Natural killer cell (primary cell): Measurements from ENCODE around the gene MAB21L2. TPM values are rescaled to one million over a fixed set of nuclear protein-coding genes. Genes with fewer than 3 reads are reported as not detected.

ENCODE experiments used
- ATAC-seq, 3 donors: fragments of 150-1000 bp in 2 of 3; fragments of 200-7000 bp in 1 of 3; cut with Tn5 transposase; 1 replicate in 1 of 3; 2 replicates in 2 of 3; pipeline ENCODE4 v1.10.0; 2021; ENCODE audit warnings: mild to moderate bottlenecking in 2 of 3, moderate library complexity in 2 of 3
- DNase-seq, 2 donors: peaks; one replicate each; pipeline versions ENCODE4 v3.0.0 to v3.0.0-alpha.2; 2013 to 2021; ENCODE audit warnings: mixed read lengths in 1 of 2
- H3K27ac ChIP-seq: one replicate; pipeline ENCODE4 v1.5.1; 2013; ENCODE audit warnings: mild to moderate bottlenecking, low read length
- H3K27me3 ChIP-seq: one replicate; pipeline ENCODE4 v1.6.1; 2013; ENCODE audit warnings: low read length; ENCODE audit not compliant: control insufficient read depth, insufficient read depth
- H3K36me3 ChIP-seq: one replicate; pipeline ENCODE4 v1.6.1; 2013; ENCODE audit warnings: low read length; ENCODE audit not compliant: control insufficient read depth, insufficient read depth
- H3K4me1 ChIP-seq: one replicate; pipeline ENCODE4 v1.6.1; 2013; ENCODE audit warnings: low read length; ENCODE audit not compliant: control insufficient read depth, insufficient read depth
- H3K4me3 ChIP-seq: one replicate; pipeline ENCODE4 v1.5.1; 2013; ENCODE audit warnings: low read length
- H3K9me3 ChIP-seq: one replicate; pipeline ENCODE4 v1.6.1; 2013; ENCODE audit warnings: low read length; ENCODE audit not compliant: control insufficient read depth, insufficient read depth
- H3K27ac Mint-ChIP-seq, 2 donors: one replicate each; pipeline ENCODE4 v1.8.0; 2022; ENCODE audit warnings: mild to moderate bottlenecking in 2 of 2, mixed read lengths in 2 of 2, moderate library complexity in 1 of 2
- H3K27me3 Mint-ChIP-seq, 2 donors: one replicate each; pipeline ENCODE4 v1.8.0; 2022; ENCODE audit warnings: low read depth in 2 of 2, mixed read lengths in 2 of 2
- H3K36me3 Mint-ChIP-seq: one replicate; pipeline ENCODE4 v1.8.0; 2022; ENCODE audit warnings: mixed read lengths
- H3K4me1 Mint-ChIP-seq, 2 donors: one replicate each; pipeline ENCODE4 v1.8.0; 2022; ENCODE audit warnings: mixed read lengths in 2 of 2
- H3K4me3 Mint-ChIP-seq: one replicate; pipeline ENCODE4 v1.8.0; 2022; ENCODE audit warnings: mild to moderate bottlenecking, moderate library complexity, mixed read lengths
- H3K9me3 Mint-ChIP-seq, 2 donors: one replicate each; pipeline ENCODE4 v1.8.0; 2022; ENCODE audit warnings: mixed read lengths in 2 of 2
- CTCF ChIP-seq: fragments of 200-600 bp; IDR thresholded peaks from one replicate; pipeline ENCODE4 v1.8.0; 2022; ENCODE audit warnings: antibody characterized with exemption
- WGBS: methylation state at CpG from one replicate; pipeline ENCODE4 v1.1.7; 2013; ENCODE audit warnings: missing lambda C conversion rate; ENCODE audit not compliant: insufficient coverage; 5-methylcytosine and 5-hydroxymethylcytosine counted together
- intact Hi-C: fragments of 100-400 bp; cut with micrococcal nuclease; formaldehyde crosslinking; loops from one replicate; pipeline ENCODE4 v1.14.2; 2022
- total RNA-seq, 4 donors: library from RNA; stranded (reverse); fragments of 120-200 nt in 1 of 4; gene quantifications; one replicate each; pipeline versions ENCODE4 v1.2.3 to v1.2.4, GENCODE V29; 2013 to 2022

MAB21L2 gene
- total RNA-seq, 3 donors from 2014 or later (not counting 1 experiment from before 2014, with no cell fraction given) = not detected

- Histone ChIP-seq H3K36me3 (peaks cover 5% of the 10 kb centered on the region), H3K27ac (no peak overlapping the region), H3K4me1 (peaks cover 8% of the 10 kb centered on the region), H3K27me3 (no peaks in the 10 kb centered on the region), H3K4me3 (no peak overlapping the region), H3K9me3 (no peaks in the 10 kb centered on the region)
- Mint-ChIP-seq H3K4me1 (peaks cover 18 to 19% of the 10 kb centered on the region in 2 donors), H3K36me3 (no peaks in the 10 kb centered on the region), H3K27ac (no peak overlapping the region), H3K9me3 (peaks cover 3 to 4% of the 10 kb centered on the region in 2 donors), H3K27me3 (no peaks in the 10 kb centered on the region), H3K4me3 (no peak overlapping the region)
- DNase-seq = no peak
- 93% methylated on average over 5 of the region's 5 CpGs for WGBS
- intact Hi-C loops = no loop called here
- ATAC-seq = no peak
- TF ChIP-seq CTCF = no peak
These were observed 12.5 kb upstream of the MAB21L2 start for GRCh38 chr4:150569384-150569987.

- TF ChIP-seq CTCF = no peak
- no peak overlapping the region for H3K27ac ChIP-seq
- H3K27me3 Mint-ChIP-seq = no peaks in the 10 kb centered on the region
- no peaks in the 10 kb centered on the region for H3K9me3 ChIP-seq
- H3K4me3 ChIP-seq = no peak overlapping the region
- no peak overlapping the region for H3K27ac Mint-ChIP-seq
- H3K36me3 ChIP-seq = peaks cover 5% of the 10 kb centered on the region
- no peak for DNase-seq
- peaks cover 0 to under 1% of the 10 kb centered on the region in 2 donors for H3K9me3 Mint-ChIP-seq
- H3K4me1 Mint-ChIP-seq = peaks cover 18 to 19% of the 10 kb centered on the region in 2 donors
- ATAC-seq = no peak
- H3K36me3 Mint-ChIP-seq = no peaks in the 10 kb centered on the region
- H3K27me3 ChIP-seq = no peaks in the 10 kb centered on the region
- intact Hi-C loops = no loop called here
- H3K4me1 ChIP-seq = peaks cover 8% of the 10 kb centered on the region
- H3K4me3 Mint-ChIP-seq = no peak overlapping the region
- 100% methylated on average over 4 of the region's 4 CpGs for WGBS
These were observed 11.9 kb upstream of the MAB21L2 start for GRCh38 chr4:150569998-150570535.

GRCh38 chr4:150570862-150571261 lies 11.1 kb upstream of the MAB21L2 start:
- Mint-ChIP-seq H3K27ac (no peak overlapping the region), H3K4me1 (peaks cover 19 to 23% of the 10 kb centered on the region in 2 donors), H3K9me3 (no peaks in the 10 kb centered on the region), H3K36me3 (no peaks in the 10 kb centered on the region), H3K27me3 (no peaks in the 10 kb centered on the region), H3K4me3 (no peak overlapping the region)
- TF ChIP-seq CTCF = no peak
- no peak for DNase-seq
- Histone ChIP-seq H3K9me3 (no peaks in the 10 kb centered on the region), H3K27ac (no peak overlapping the region), H3K27me3 (no peaks in the 10 kb centered on the region), H3K4me3 (no peak overlapping the region), H3K36me3 (peaks cover 5% of the 10 kb centered on the region), H3K4me1 (peaks cover 8% of the 10 kb centered on the region)
- intact Hi-C loops = no loop called here
- WGBS = no CpG with 5 or more reads among the region's 1 CpG
- ATAC-seq = no peak
